ENCODE results near the gene OGDHL. TPM values are rescaled to one million over a fixed set of nuclear protein-coding genes. Genes with fewer than 3 reads are reported as not detected.
"Not testable (repeated sequence)": the region's sequence is repeated elsewhere in the genome, so short reads cannot be mapped to it uniquely, and the experiment has no call there.

The OGDHL gene
- total RNA-seq, 6 experiments from 2014 or later, result 60.4 to 98.5 (median 76.8) TPM

GRCh38 chr10:49726593-49726992 is 35.5 kb downstream of the OGDHL start:
- no peaks in the 10 kb centered on the region for H3K9me3 ChIP-seq
- H3K4me3 ChIP-seq, result no peak overlapping the region
- H3K36me3 ChIP-seq, result no peaks in the 10 kb centered on the region
- intact Hi-C loops (cut with DNase I), result no loop called here
- no peak for TF ChIP-seq CTCF (IDR thresholded peaks at IDR 0.05)
- TF ChIP-seq POLR2A (IDR thresholded peaks at IDR 0.05), result no peak
- H3K27ac ChIP-seq, result no peak overlapping the region
- H3K27me3 ChIP-seq, result no peaks in the 10 kb centered on the region
- 74% methylated on average over 2 of the region's 2 CpGs for WGBS (ENCODE audit: insufficient coverage, low coverage, low lambda C conversion rate, missing lambda C conversion rate)
- no peaks in the 10 kb centered on the region for H3K4me1 ChIP-seq
- ATAC-seq (no peak), DNase-seq (no peak)

GRCh38 chr10:49715157-49715556 is 47.0 kb downstream of the OGDHL start:
- H3K9me3 ChIP-seq; H3K27ac ChIP-seq; H3K36me3 ChIP-seq; H3K4me3 ChIP-seq; DNase-seq; intact Hi-C loops (cut with DNase I); H3K27me3 ChIP-seq; H3K4me1 ChIP-seq; ATAC-seq: not testable (repeated sequence)
- WGBS (ENCODE audit: insufficient coverage, low coverage, low lambda C conversion rate, missing lambda C conversion rate), result no CpG with 5 or more reads among the region's 7 CpGs

GRCh38 chr10:49713266-49713665 is 48.9 kb downstream of the OGDHL start:
- Histone ChIP-seq H3K36me3 (no peaks in the 10 kb centered on the region), H3K27ac (no peak overlapping the region), H3K4me1 (no peaks in the 10 kb centered on the region), H3K4me3 (no peak overlapping the region), H3K9me3 (no peaks in the 10 kb centered on the region), H3K27me3 (no peaks in the 10 kb centered on the region)
- ATAC-seq (no peak), DNase-seq (no peak)
- intact Hi-C loops (cut with DNase I), result no loop called here
- 94% methylated on average over 3 of the region's 5 CpGs for WGBS (ENCODE audit: insufficient coverage, low coverage, low lambda C conversion rate, missing lambda C conversion rate)
- TF ChIP-seq POLR2A (IDR thresholded peaks at IDR 0.05) (no peak), CTCF (IDR thresholded peaks at IDR 0.05) (no peak)

DNA sequence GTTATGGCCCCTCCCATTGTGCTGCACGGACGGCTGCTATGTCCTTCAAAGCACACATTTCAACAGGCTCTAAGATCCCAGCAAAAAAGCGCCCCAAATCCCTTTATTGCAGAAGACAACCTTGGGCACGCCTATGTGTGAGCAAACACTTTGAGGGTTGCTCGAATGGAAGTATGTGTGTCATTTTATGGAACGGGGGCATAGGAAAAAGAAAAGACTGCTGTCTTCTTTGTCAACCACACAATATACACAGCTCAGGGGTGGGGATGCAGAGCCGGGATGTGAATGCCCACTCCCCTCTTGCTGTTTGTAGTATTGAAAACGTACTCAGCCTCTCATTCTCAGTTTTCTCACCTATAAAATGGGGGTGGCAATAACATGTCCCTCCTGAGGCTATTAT is 50.6 kb downstream of the OGDHL start:
- Histone ChIP-seq H3K4me1 (no peaks in the 10 kb centered on the region), H3K36me3 (no peaks in the 10 kb centered on the region), H3K4me3 (no peak overlapping the region), H3K27me3 (no peaks in the 10 kb centered on the region), H3K27ac (no peak overlapping the region), H3K9me3 (no peaks in the 10 kb centered on the region)
- TF ChIP-seq POLR2A (IDR thresholded peaks at IDR 0.05), result no peak
- TF ChIP-seq CTCF (IDR thresholded peaks at IDR 0.05), result no peak
- 52% methylated on average over 6 of the region's 8 CpGs for WGBS (ENCODE audit: insufficient coverage, low coverage, low lambda C conversion rate, missing lambda C conversion rate)
- DNase-seq (no peak), ATAC-seq (no peak)
- intact Hi-C loops (cut with DNase I), result no loop called here

DNA sequence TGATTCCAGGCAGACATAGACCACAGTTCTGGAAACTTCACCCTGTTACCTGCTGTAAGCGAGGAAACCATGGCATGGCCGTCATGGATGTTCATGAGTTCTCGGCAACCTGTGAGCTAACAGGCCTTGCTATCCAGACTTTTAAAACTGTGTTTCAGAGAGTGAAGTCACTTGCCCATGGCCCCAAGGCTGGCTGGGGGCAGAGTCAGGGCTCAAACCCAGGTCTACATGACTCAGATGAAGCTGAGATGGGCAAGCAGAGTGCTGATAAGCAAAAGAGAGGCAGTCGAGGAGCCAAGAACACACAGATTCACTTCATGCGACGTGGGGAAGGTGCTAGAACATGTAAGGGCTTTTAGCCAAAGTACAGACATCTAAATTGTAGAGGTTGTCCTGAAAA is 51.2 kb downstream of the OGDHL start:
- ATAC-seq (no peak), DNase-seq (no peak)
- H3K9me3 ChIP-seq, result no peaks in the 10 kb centered on the region
- no peaks in the 10 kb centered on the region for H3K27me3 ChIP-seq
- intact Hi-C loops (cut with DNase I), result no loop called here
- WGBS (ENCODE audit: insufficient coverage, low coverage, low lambda C conversion rate, missing lambda C conversion rate), result 53% methylated on average over 4 of the region's 6 CpGs
- no peak for TF ChIP-seq POLR2A (IDR thresholded peaks at IDR 0.05)
- TF ChIP-seq CTCF (IDR thresholded peaks at IDR 0.05), result no peak
- no peaks in the 10 kb centered on the region for H3K36me3 ChIP-seq
- H3K4me3 ChIP-seq, result no peak overlapping the region
- no peaks in the 10 kb centered on the region for H3K4me1 ChIP-seq
- no peak overlapping the region for H3K27ac ChIP-seq
